ENCODE measurements around the gene DOK4. TPM values are rescaled to one million over a fixed set of nuclear protein-coding genes. Genes with fewer than 3 reads are reported as not detected.

The DOK4 gene
- polyA plus RNA-seq, 1 experiment, result 40.0 TPM

GRCh38 chr16:57527610-57528360 is 41.5 kb upstream of the DOK4 start:
- no peak for DNase-seq (ENCODE audit: low read depth)
- H3K36me3 ChIP-seq (ENCODE audit: control insufficient read depth, insufficient read depth, low read length), result no peaks in the 10 kb centered on the region; the same call in 1 of the 2 replicates
- CTCF ChIA-PET, result interaction anchor here (0.6 to 2.6 kb wide), 7 partner anchors 9 to 227 kb away, joined by 3 to 20 read pairs (median 4); no protein-coding TSS in a partner anchor
- H3K4me3 ChIP-seq (ENCODE audit: low read depth, low read length), result no peak overlapping the region
- no peaks in the 10 kb centered on the region for H3K27me3 ChIP-seq (ENCODE audit: control insufficient read depth, insufficient read depth, low read length)
- no peak for TF ChIP-seq CTCF (IDR thresholded peaks at IDR 0.05; ENCODE audit: insufficient read depth, low read depth, low read length)
- POLR2A ChIA-PET, result no interaction called here

- H3K36me3 ChIP-seq (ENCODE audit: control insufficient read depth, insufficient read depth, low read length), result no peaks in the 10 kb centered on the region; the same call in 1 of the 2 replicates
- POLR2A ChIA-PET, result no interaction called here
- no peak for TF ChIP-seq CTCF (IDR thresholded peaks at IDR 0.05; ENCODE audit: insufficient read depth, low read depth, low read length)
- DNase-seq (ENCODE audit: low read depth), result no peak
- no peaks in the 10 kb centered on the region for H3K27me3 ChIP-seq (ENCODE audit: control insufficient read depth, insufficient read depth, low read length)
- H3K4me3 ChIP-seq (ENCODE audit: low read depth, low read length), result no peak overlapping the region
- CTCF ChIA-PET, result interaction anchor here (0.9 to 2.6 kb wide), 4 partner anchors 8 to 110 kb away, joined by 3 to 20 read pairs (median 6); no protein-coding TSS in a partner anchor
Observed at GRCh38 chr16:57527027-57527426, 40.7 kb upstream of the DOK4 start.

- no peak for TF ChIP-seq CTCF (IDR thresholded peaks at IDR 0.05; ENCODE audit: insufficient read depth, low read depth, low read length)
- H3K27me3 ChIP-seq (ENCODE audit: control insufficient read depth, insufficient read depth, low read length), result no peaks in the 10 kb centered on the region
- ChIA-PET CTCF (interaction anchor here (0.7 to 1.9 kb wide), 6 partner anchors 10 to 226 kb away, joined by 3 to 8 read pairs (median 4); no protein-coding TSS in a partner anchor), POLR2A (no interaction called here)
- H3K4me3 ChIP-seq (ENCODE audit: low read depth, low read length), result no peak overlapping the region
- H3K36me3 ChIP-seq (ENCODE audit: control insufficient read depth, insufficient read depth, low read length), result no peaks in the 10 kb centered on the region; the same call in 1 of the 2 replicates
- no peak for DNase-seq (ENCODE audit: low read depth)
Observed at GRCh38 chr16:57526498-57526897, 40.2 kb upstream of the DOK4 start.

- H3K4me3 ChIP-seq (ENCODE audit: low read depth, low read length), result no peak overlapping the region
- DNase-seq (ENCODE audit: low read depth), result no peak
- POLR2A ChIA-PET, result no interaction called here
- no peaks in the 10 kb centered on the region for H3K27me3 ChIP-seq (ENCODE audit: control insufficient read depth, insufficient read depth, low read length)
- TF ChIP-seq CTCF (IDR thresholded peaks at IDR 0.05; ENCODE audit: insufficient read depth, low read depth, low read length), result no peak
- H3K36me3 ChIP-seq (ENCODE audit: control insufficient read depth, insufficient read depth, low read length), result no peaks in the 10 kb centered on the region; the same call in 1 of the 2 replicates
- CTCF ChIA-PET, result interaction anchor here (0.7 to 1.9 kb wide), 4 partner anchors 9 to 225 kb away, joined by 3 to 8 read pairs (median 5); no protein-coding TSS in a partner anchor
Observed at GRCh38 chr16:57525761-57526160, 39.5 kb upstream of the DOK4 start.

GRCh38 chr16:57522960-57523359 is 36.7 kb upstream of the DOK4 start:
- Histone ChIP-seq H3K27me3 (ENCODE audit: control insufficient read depth, insufficient read depth, low read length) (no peaks in the 10 kb centered on the region), H3K4me3 (ENCODE audit: low read depth, low read length) (no peak overlapping the region), H3K36me3 (ENCODE audit: control insufficient read depth, insufficient read depth, low read length) (peaks cover 3% of the 10 kb centered on the region)
- ChIA-PET POLR2A (interaction anchor here (0.6 kb wide), 1 partner anchor 213 kb away, joined by 7 read pairs; no protein-coding TSS in a partner anchor), CTCF (interaction anchor here (0.7 to 3.6 kb wide), 8 partner anchors 9 to 222 kb away, joined by 3 to 28 read pairs (median 3); no protein-coding TSS in a partner anchor)
- no peak for TF ChIP-seq CTCF (IDR thresholded peaks at IDR 0.05; ENCODE audit: insufficient read depth, low read depth, low read length)
- DNase-seq (ENCODE audit: low read depth), result no peak
